Hepatocyte (in vitro differentiated cells): Measurements from ENCODE around the gene GTF3A.

Experiments used
- CTCF ChIP-seq: fragments of 200-600 bp; sonication (generic); IDR thresholded peaks from 2 replicates; pipeline ENCODE4 v1.5.1; 2016; ENCODE audit warnings: antibody characterized with exemption, mild to moderate bottlenecking; ENCODE audit not compliant: poor library complexity
- EZH2 ChIP-seq: fragments of 200-600 bp; sonication (generic); IDR thresholded peaks from 2 replicates; pipeline ENCODE4 v1.6.1; 2016; ENCODE audit warnings: antibody characterized with exemption, mild to moderate bottlenecking, borderline replicate concordance

GRCh38 chr13:27374650-27375049 lies 49.8 kb upstream of the GTF3A start:
- peak; percentile 79 for TF ChIP-seq CTCF
- no peak for TF ChIP-seq EZH2
